Central memory CD8-positive, alpha-beta T cell (primary cell): Measurements from ENCODE around the gene ANKRD11.

Experiments used
- ATAC-seq: fragments of 150-1000 bp; cut with Tn5 transposase; replicated peaks from 2 replicates; pipeline ENCODE4 v1.10.0; 2022; ENCODE audit warnings: mild to moderate bottlenecking, moderate FRiP score, moderate number of reproducible peaks; ENCODE audit not compliant: poor library complexity, severe bottlenecking; ENCODE audit errors: extremely low read depth
- DNase-seq, 2 donors: peaks; one replicate each; pipeline ENCODE4 v3.0.0; 2021; ENCODE audit warnings: low spot score in 2 of 2
- H3K27ac Mint-ChIP-seq: one replicate; pipeline ENCODE4 v1.8.0; 2022; ENCODE audit warnings: low read depth, mild to moderate bottlenecking, moderate library complexity, mixed read lengths
- H3K27me3 Mint-ChIP-seq: one replicate; pipeline ENCODE4 v1.8.0; 2022; ENCODE audit warnings: mixed read lengths
- H3K36me3 Mint-ChIP-seq: one replicate; pipeline ENCODE4 v1.8.0; 2022; ENCODE audit warnings: mild to moderate bottlenecking, moderate library complexity, mixed read lengths; ENCODE audit not compliant: insufficient read depth
- H3K4me1 Mint-ChIP-seq: one replicate; pipeline ENCODE4 v1.8.0; 2022; ENCODE audit warnings: mixed read lengths
- H3K4me3 Mint-ChIP-seq: one replicate; pipeline ENCODE4 v1.8.0; 2022; ENCODE audit warnings: mild to moderate bottlenecking, moderate library complexity, mixed read lengths
- H3K9me3 Mint-ChIP-seq: one replicate; pipeline ENCODE4 v1.8.0; 2022; ENCODE audit warnings: mixed read lengths

ANKRD11 gene

DNA sequence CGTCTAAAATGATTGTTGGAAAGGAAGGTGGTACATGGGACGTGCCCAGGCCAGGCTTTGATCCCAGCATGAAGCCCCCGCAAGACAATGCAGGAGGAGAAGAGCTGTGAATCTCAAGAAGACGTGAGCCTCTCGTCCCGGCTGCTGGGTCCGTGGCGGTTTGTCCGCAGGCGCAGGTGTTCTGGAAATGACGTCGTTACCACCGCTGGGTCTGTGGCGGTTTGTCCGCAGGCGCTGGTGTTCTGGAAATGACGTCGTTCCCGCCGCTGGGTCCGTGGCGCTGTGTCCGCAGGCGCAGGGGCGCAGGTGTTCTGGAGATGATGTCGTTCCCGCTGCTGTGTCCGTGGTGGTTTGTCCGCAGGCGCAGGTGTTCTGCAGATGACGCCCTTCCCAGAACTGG is 31.9 kb upstream of the ANKRD11 start:
- peaks cover 57% of the 10 kb centered on the region for H3K36me3 Mint-ChIP-seq

DNA sequence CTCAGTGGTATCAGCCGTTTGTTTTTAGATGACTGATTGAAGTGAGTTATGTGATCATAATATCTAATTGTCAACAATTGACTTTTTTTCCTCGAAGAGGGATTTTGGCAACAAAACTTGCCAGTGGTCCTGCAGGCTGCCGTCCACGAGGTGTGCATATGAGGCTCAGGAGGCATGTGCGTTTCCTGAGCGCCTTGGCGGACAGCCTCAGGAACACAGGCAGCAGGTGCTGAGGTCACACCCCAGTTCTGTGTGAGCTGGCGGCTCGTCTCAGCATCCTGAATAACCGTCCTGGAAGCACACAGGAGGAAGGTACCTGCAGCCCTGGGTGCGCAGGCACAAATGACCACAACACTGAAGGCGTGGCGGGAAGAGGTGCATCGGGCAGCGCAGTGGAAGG is 29.5 kb upstream of the ANKRD11 start:
- H3K36me3 Mint-ChIP-seq, result peaks cover 56% of the 10 kb centered on the region
- DNase-seq, result no peak
- H3K4me3 Mint-ChIP-seq, result no peak overlapping the region
- no peak for ATAC-seq
- H3K27ac Mint-ChIP-seq, result peak overlapping the region; percentile 57
- peaks cover 14% of the 10 kb centered on the region for H3K4me1 Mint-ChIP-seq
- H3K9me3 Mint-ChIP-seq, result no peaks in the 10 kb centered on the region
- H3K27me3 Mint-ChIP-seq, result no peaks in the 10 kb centered on the region

More for the DNA sequence above, 31.9 kb upstream of the ANKRD11 start:
- Mint-ChIP-seq H3K27me3 (no peaks in the 10 kb centered on the region), H3K9me3 (no peaks in the 10 kb centered on the region), H3K4me3 (no peak overlapping the region), H3K27ac (no peak overlapping the region), H3K4me1 (peaks cover 14% of the 10 kb centered on the region)
- DNase-seq (no peak), ATAC-seq (no peak)

DNA sequence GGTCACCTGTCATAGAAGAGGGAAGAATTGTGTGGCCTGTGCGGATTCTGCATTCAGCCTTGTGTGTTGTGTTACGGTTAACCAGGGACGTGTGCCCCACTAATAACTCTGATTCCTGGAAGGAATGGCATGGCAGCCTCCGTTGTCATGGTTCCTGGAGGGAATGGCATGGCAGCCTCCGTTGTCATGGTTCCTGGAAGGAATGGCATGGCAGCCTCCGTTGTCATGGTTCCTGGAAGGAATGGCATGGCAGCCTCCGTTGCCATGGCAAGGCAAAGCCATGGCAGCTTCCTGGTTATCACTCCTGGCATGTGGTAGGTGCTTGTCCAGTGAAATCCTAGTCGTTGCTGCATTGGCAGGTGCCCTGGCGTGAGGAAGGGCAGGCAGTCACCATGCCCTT is 26.8 kb upstream of the ANKRD11 start:
- Mint-ChIP-seq H3K27me3 (no peaks in the 10 kb centered on the region), H3K4me1 (peaks cover 14% of the 10 kb centered on the region), H3K27ac (no peak overlapping the region), H3K36me3 (peaks cover 64% of the 10 kb centered on the region), H3K4me3 (no peak overlapping the region), H3K9me3 (no peaks in the 10 kb centered on the region)
- ATAC-seq (no peak), DNase-seq (no peak)

DNA sequence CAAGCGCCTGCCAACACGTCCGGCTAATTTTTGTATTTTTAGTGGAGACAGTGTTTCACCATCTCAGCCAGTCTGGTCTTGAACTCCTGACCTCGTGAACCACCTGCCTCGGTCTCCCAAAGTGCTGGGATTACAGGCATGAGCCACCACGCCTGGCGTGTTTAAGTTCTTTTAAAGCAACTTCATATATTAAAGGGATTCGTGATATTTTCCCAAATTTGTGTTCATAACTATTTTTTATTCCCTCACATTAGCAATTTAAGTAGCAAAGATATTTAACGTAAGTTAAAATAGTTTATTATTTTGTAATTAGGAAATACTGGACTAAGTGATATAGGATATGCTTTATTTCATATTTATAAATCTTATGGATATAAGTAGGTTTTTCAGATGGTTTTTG is 22.1 kb upstream of the ANKRD11 start:
- no peak for ATAC-seq
- H3K4me3 Mint-ChIP-seq, result no peak overlapping the region
- DNase-seq, result no peak
- H3K9me3 Mint-ChIP-seq, result no peaks in the 10 kb centered on the region
- no peaks in the 10 kb centered on the region for H3K4me1 Mint-ChIP-seq
- H3K27me3 Mint-ChIP-seq, result no peaks in the 10 kb centered on the region
- H3K27ac Mint-ChIP-seq, result no peak overlapping the region
- H3K36me3 Mint-ChIP-seq, result peaks cover 41% of the 10 kb centered on the region

DNA sequence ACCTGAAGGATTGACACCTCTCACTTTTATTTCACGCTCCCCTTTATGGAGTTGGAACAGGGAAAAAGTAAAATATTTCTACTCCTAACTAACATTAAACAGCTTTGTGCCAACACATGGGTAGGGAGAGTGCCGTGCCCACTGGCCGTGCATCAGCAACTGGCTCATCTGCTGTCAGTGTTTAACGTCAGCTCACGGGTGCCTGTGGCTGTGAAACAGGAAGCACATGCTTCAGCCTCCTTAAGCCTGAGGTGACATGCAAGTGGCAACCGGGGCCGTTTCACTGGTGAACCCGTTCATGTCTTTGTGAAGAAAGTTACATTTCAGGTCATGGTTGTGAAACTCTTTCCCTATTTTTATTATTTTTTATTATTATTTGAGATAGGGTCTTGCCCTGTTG is 21.0 kb upstream of the ANKRD11 start:
- H3K9me3 Mint-ChIP-seq, result no peaks in the 10 kb centered on the region
- H3K27me3 Mint-ChIP-seq, result no peaks in the 10 kb centered on the region
- H3K4me1 Mint-ChIP-seq, result peaks cover 8% of the 10 kb centered on the region
- H3K27ac Mint-ChIP-seq, result no peak overlapping the region
- ATAC-seq (no peak), DNase-seq (no peak)
- H3K36me3 Mint-ChIP-seq, result peaks cover 31% of the 10 kb centered on the region
- no peak overlapping the region for H3K4me3 Mint-ChIP-seq

DNA sequence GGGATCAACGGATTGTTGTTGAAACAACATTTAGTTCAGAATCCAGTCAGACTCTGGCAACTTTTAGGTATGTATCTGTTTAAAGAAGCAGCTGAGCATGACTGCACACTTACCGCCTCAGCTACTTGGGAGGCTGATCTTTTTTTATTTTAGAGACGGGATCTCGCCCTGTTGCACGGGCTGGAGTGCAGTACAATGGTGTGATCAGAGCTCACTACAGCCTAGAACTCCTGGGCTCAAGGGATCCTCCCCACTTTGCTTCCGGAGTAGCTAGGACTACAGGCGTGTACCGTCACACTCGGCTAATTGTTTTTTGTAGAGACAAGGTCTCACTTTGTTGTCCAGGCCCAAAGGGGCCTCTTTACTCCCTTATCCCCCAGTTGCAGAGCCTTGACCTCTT is 20.2 kb upstream of the ANKRD11 start:
- Mint-ChIP-seq H3K9me3 (no peaks in the 10 kb centered on the region), H3K36me3 (peaks cover 35% of the 10 kb centered on the region), H3K4me3 (no peak overlapping the region), H3K4me1 (peaks cover 16% of the 10 kb centered on the region), H3K27ac (peak overlapping the region; percentile 16), H3K27me3 (no peaks in the 10 kb centered on the region)
- ATAC-seq (no peak), DNase-seq (no peak)

DNA sequence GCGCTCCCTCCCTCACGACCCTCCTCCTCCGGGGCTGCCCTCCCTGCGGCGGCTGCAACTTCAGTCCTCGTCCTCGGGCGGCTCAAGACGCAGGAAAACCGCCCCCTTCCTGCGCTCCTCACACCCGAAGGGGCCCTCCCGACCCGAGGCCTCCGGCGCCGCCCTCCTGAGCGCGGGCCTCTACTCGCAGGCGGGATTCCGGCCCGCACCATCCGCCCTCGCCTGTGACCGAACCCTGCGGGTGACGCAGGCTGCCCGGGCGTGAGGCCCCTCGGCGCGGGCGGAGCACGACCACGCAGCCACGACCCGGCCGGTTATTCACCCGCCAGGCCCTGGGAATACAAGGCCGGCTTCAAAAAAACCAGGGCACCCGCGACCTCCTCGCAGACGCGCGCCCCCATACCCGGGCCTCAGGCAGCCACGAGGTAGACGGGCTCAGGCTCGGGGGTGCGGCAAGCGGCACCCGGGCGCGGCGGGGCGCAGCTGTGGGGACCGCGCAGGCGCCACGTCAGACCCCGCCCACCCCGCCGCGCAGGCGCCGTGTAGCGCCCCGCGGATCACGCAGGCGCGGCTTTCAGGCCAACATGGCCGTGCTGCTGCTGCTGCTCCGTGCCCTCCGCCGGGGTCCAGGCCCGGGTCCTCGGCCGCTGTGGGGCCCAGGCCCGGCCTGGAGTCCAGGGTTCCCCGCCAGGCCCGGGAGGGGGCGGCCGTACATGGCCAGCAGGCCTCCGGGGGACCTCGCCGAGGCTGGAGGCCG is 17.7 kb upstream of the ANKRD11 start, which contains the start of gene SPG7:
Gene SPG7 (plus strand): TSS at position 570 of the 757 bp plus-strand sequence. CDS start 15 bp downstream, at position 585.
- H3K4me1 Mint-ChIP-seq, result peaks cover 22% of the 10 kb centered on the region
- H3K36me3 Mint-ChIP-seq, result peaks cover 20% of the 10 kb centered on the region
- DNase-seq, result peak; percentile 89 to 91
- no peaks in the 10 kb centered on the region for H3K27me3 Mint-ChIP-seq
- peak within 1 kb of the TSS; percentile 72 for H3K4me3 Mint-ChIP-seq
- peak within 1 kb of the TSS; percentile 64 for H3K27ac Mint-ChIP-seq
- peak; percentile 62 for ATAC-seq
- no peaks in the 10 kb centered on the region for H3K9me3 Mint-ChIP-seq

DNA sequence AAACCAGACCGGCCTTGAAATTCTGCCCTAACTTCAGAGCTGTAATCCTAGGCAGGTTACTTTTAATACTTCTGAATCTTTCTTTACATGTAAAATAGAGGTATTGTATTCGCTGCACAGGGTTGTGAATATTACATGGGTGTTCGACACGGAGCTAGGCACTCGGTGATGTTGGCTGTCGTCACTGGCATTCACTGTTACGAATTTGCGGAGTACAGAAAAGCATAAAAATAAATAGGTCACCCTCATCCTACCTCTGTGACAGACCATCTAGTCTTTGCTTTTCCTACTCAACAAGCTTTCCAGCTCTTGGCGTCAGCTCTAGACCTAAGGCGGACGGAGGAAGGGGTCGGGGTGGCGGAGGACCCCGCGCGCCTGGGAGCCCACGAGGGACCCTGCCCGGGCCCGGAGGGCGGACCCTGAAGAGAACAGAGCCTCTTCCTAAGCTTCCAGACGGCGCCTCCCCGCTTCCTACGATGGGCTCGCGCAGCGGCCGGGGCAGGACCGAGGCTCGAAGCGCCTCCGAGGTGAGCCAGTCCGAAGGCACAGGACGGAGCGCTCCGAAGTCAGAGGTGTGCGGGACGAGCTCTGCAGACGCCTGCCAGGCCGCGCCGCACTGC is 17.0 kb upstream of the ANKRD11 start:
- H3K9me3 Mint-ChIP-seq, result no peaks in the 10 kb centered on the region
- no peak for ATAC-seq
- H3K4me1 Mint-ChIP-seq, result peaks cover 22% of the 10 kb centered on the region
- peak overlapping the region; percentile 72 for H3K4me3 Mint-ChIP-seq
- peaks cover 15% of the 10 kb centered on the region for H3K36me3 Mint-ChIP-seq
- H3K27ac Mint-ChIP-seq, result peak overlapping the region; percentile 64
- DNase-seq, result no peak
- no peaks in the 10 kb centered on the region for H3K27me3 Mint-ChIP-seq

DNA sequence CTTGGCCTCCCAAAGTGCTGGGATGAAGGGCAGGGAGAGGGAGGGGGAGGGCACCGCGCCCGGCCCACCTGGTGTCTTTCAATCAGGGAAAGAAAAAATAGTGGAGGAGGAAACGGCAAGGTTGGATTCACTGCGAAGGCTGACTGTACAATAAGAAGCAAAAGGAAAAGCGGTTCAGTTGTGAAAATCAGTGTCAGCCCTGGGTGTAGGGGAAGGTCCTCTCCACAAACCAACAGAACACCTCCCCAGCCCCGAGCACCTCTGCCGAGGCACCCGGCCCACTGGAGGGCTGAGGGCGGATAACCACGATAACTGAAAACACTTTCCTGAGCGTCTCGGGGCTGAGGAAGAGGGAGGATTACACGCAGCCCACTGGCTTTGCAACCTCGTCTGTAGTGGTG is 16.4 kb upstream of the ANKRD11 start:
- no peaks in the 10 kb centered on the region for H3K9me3 Mint-ChIP-seq
- H3K27me3 Mint-ChIP-seq, result no peaks in the 10 kb centered on the region
- H3K36me3 Mint-ChIP-seq, result peaks cover 11% of the 10 kb centered on the region
- peak overlapping the region; percentile 72 for H3K4me3 Mint-ChIP-seq
- peak; percentile 10 for ATAC-seq
- peak overlapping the region; percentile 64 for H3K27ac Mint-ChIP-seq
- DNase-seq, result peak; percentile 34 to 46
- H3K4me1 Mint-ChIP-seq, result peaks cover 22% of the 10 kb centered on the region

DNA sequence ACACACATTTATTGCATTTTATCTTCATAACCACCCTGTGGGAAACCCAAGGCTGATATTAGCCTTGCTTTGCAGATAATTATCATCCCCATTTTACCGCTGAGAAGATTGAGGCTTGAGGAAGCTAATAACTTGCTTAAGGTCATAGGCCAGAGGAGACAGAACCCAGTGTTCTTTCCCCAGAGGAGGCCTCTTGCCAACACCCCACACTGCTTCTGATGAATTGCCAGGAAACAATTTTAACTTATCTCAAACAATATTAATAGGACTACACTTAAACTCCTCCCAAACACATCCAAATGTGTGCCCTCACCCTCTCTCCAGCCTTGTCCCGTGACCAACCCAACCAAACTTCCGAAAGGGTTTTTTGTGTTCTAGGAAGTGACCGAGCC is 15.7 kb upstream of the ANKRD11 start:
- Mint-ChIP-seq H3K27ac (peak overlapping the region; percentile 87), H3K4me3 (peak overlapping the region; percentile 72), H3K4me1 (peaks cover 22% of the 10 kb centered on the region), H3K27me3 (no peaks in the 10 kb centered on the region), H3K9me3 (no peaks in the 10 kb centered on the region), H3K36me3 (peaks cover 7% of the 10 kb centered on the region)
- ATAC-seq (no peak), DNase-seq (no peak)

DNA sequence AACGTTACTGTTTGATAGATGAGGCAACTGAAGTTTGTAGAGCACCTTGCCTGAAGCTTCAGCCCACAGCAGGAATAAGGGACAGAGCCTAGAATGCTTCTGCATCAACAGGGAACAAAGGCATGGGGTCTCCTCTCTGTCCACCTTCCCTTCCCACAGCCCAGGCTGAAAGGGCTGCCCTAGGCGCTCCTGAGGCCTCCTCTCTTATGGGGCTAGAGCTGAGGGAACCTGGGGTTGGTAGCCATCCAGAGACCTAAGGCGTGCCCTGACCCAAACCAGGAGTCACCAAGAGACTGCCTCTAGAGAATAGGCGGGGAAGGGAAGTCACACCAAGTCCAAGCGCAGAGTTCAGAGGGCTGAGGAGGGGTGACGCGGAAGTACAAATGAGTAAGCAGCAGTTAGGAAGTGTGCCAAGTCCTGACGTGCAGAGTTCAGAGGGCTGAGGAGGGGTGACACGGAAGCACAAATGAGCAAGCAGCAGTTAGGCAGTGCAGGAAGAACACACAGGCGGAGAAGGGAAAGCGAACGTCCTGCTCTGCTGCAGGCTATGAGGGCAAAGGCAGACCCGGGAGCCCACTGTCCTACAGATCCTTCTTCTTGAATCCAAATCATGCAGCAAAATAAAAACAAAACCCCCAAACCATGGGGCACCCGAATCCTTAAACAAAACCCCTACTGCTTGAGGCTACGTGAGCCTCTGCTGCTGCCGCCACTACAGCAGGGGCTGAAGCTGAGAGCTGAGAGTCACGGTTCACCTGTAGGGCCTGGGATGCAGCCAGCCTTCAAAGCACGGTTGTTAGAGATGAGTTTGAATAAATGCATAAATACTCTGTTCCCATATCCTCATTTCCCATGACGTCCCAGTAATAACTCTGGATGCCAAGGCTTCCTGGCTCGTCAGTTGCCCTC is 15.1 kb upstream of the ANKRD11 start:
- H3K36me3 Mint-ChIP-seq, result peaks cover 7% of the 10 kb centered on the region
- H3K27me3 Mint-ChIP-seq, result no peaks in the 10 kb centered on the region
- ATAC-seq (peak; percentile 67), DNase-seq (peak; percentile 76 to 89)
- no peaks in the 10 kb centered on the region for H3K9me3 Mint-ChIP-seq
- H3K4me3 Mint-ChIP-seq, result peak overlapping the region; percentile 72
- peaks cover 22% of the 10 kb centered on the region for H3K4me1 Mint-ChIP-seq
- H3K27ac Mint-ChIP-seq, result peak overlapping the region; percentile 87

DNA sequence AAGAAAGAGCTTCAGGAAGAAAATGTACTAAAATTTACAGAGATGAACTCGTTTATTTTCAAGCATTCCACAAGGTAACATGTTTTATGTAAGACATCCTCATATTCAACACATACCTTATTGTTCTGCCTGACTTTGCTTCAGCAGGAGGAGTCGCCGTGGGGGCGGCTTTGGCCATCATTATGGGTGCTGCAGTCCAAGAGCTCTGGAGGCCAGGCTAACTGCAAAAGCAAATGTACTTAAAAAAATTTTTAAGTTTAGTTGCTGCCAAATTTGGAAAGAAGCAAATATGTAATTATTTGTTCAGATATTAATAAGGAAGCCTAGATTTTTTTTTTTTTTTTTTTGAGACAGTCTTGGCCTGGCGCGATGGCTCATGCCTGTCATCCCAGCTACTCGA is 13.7 kb upstream of the ANKRD11 start:
- H3K9me3 Mint-ChIP-seq, result no peaks in the 10 kb centered on the region
- ATAC-seq (no peak), DNase-seq (no peak)
- no peak overlapping the region for H3K4me3 Mint-ChIP-seq
- no peak overlapping the region for H3K27ac Mint-ChIP-seq
- H3K36me3 Mint-ChIP-seq, result peaks cover 7% of the 10 kb centered on the region
- H3K27me3 Mint-ChIP-seq, result no peaks in the 10 kb centered on the region
- peaks cover 22% of the 10 kb centered on the region for H3K4me1 Mint-ChIP-seq
